GM21526 (cell line): ENCODE data around the gene LBHD1.
A peak's percentile ranks its signal among the peaks of the same experiment; 100 is the strongest.
"Not testable (repeated sequence)": the region's sequence is repeated elsewhere in the genome, so short reads cannot be mapped to it uniquely, and the experiment has no call there.

Source experiments
- ATAC-seq: cut with Tn5 transposase; IDR thresholded peaks from one replicate; pipeline ENCODE4 v1.9.1; 2021; ENCODE audit warnings: moderate library complexity; ENCODE audit not compliant: unreplicated experiment, low FRiP score

Gene LBHD1

GRCh38 chr11:62671608-62672389 lies at the start of gene LBHD1, which contains the start of gene UQCC3:
Gene LBHD1, minus strand, starts transcription at chr11:62672267. Its CDS starts 2,236 bp downstream, at chr11:62670031.
Gene UQCC3, plus strand, starts transcription at chr11:62671673. Its CDS starts 73 bp downstream, at chr11:62671746.
- ATAC-seq: no peak

GRCh38 chr11:62719302-62719978 lies 47.4 kb upstream of the LBHD1 start:
- ATAC-seq: no peak

- ATAC-seq: no peak
Measured at GRCh38 chr11:62716816-62717215, 44.7 kb upstream of the LBHD1 start.

- no peak for ATAC-seq
Measured at GRCh38 chr11:62716206-62716605, 44.1 kb upstream of the LBHD1 start.

- no peak for ATAC-seq
Measured at GRCh38 chr11:62715150-62716130, 43.4 kb upstream of the LBHD1 start.

GRCh38 chr11:62713343-62713742 lies 41.3 kb upstream of the LBHD1 start:
- ATAC-seq: no peak

- no peak for ATAC-seq
Measured at GRCh38 chr11:62712861-62713260, 40.8 kb upstream of the LBHD1 start.

DNA sequence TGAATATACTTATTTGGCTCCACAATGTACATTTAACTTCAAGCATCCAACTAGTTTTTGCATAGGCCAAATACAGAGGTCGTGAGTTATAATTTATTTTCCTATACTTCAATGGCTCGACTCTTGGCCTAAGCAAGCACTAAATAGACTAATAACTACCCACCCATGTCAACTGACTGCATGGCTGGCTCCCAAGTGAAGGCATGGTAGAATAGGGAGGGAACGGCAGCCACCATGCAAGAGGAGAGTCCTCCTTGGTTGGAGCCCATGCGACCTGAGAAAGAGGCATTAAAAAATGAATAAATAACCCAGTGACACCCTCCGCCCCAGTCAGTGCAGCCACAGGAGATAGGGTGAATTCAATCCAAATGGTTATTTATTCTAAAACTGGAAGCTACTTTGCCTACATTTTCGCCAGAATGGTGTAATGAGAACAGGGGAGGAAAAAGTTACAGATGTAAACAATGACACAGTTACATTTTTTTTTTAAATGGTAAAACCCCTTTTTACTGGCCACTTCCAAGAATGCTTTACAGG lies 40.3 kb upstream of the LBHD1 start:
- ATAC-seq: no peak

DNA sequence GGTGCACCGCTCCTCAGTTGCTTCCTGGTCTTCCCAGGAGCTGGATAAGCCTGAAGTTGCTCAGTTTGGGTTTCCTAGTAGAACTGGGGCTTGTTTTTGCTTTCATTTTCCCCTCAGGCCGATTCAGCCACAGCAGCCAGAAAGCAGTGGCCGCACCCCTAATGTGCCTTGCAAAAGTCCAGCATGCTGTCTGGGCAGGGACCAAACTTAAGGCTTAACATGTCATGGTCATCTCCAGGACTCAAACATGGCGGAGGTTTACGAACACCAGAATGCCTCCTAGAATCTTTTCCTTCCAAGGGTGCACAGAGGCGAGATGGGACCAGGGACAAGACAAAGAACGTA lies 37.9 kb upstream of the LBHD1 start:
- no peak for ATAC-seq

GRCh38 chr11:62709247-62710000 lies 37.4 kb upstream of the LBHD1 start:
- peak; percentile 57 for ATAC-seq

DNA sequence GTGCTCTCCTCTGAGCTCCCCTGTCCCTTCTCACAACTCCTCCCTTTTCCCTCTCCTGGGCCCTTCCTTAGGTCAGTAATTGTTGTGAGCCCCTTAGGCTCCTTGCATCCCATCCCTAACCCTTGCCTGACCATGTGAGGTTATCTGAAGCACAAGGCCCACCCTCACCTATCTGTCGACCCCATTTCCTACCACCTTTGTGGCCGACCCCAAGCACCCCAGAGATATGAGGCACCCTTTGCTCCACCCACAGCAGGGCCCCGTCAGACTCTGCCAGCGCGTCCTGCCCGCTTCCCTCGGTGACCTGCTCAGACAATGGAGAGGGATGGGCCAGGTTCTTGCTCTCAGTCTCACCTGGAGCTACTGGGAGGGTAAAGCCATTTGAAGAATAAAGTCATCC lies 36.7 kb upstream of the LBHD1 start:
- peak; percentile 1 for ATAC-seq

- no peak for ATAC-seq
Measured at GRCh38 chr11:62708392-62708791, 36.3 kb upstream of the LBHD1 start.

DNA sequence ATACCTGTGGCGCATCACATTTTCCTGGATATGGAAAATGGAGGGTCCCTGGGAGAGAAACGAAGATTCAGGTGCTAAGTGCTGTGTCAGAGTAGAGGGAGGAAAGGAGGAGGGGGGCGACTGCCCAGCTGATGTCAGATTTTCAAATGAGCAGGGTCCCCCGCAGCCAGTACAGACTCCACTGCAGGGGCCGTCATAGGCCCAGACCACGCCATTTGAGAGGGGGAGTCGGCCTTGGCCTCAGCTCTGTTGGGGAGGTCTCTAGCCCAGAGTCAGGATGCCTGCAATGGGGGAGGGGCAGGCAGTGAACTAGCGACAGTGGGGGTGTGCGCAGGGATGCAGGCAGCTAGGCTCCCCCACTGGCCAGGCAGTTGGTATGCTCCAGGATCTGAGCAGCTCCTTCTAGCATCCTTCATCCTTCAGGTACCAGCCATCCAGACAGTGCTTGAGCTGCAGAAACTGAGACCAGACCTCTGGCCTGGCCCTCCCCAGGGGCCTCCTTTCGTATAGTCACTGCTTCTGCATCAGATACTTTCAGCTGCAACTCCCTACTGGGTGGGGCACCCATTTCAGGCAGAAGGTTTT lies 35.3 kb upstream of the LBHD1 start, which contains the start of the genes BSCL2 and GNG3:
TSS of gene BSCL2 (minus strand) at position 148 of the 585 bp plus-strand sequence. CDS start 229 bp downstream, outside the sequence.
TSS of gene GNG3 (plus strand) at position 400 of the 585 bp plus-strand sequence. CDS start 620 bp downstream, outside the sequence.
- ATAC-seq: no peak

DNA sequence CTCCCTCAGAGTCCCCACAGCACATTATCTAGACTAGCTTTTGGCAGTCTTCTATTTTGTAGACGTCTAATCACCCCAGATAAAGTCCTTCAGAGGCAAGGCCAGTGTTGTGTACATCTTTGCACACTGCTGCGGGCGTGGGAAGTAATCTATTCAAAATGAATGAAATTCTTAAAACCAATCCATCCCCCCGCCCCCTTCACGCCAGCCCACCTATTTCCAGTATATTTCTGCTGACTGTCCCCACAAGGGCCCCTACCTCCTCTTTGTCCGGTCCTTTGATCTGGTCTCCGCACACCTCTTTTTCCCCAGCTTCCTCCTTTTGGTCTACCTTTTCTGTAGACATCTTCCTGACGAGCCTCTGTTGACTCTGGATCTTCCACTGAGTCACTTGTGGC lies 34.8 kb upstream of the LBHD1 start:
- no peak for ATAC-seq

GRCh38 chr11:62705880-62706849 lies 34.1 kb upstream of the LBHD1 start:
- ATAC-seq: peak; percentile 43

GRCh38 chr11:62705413-62705812 lies 33.3 kb upstream of the LBHD1 start:
- ATAC-seq: no peak

- not testable (repeated sequence) for ATAC-seq
Measured at GRCh38 chr11:62703921-62704320, 31.9 kb upstream of the LBHD1 start.

DNA sequence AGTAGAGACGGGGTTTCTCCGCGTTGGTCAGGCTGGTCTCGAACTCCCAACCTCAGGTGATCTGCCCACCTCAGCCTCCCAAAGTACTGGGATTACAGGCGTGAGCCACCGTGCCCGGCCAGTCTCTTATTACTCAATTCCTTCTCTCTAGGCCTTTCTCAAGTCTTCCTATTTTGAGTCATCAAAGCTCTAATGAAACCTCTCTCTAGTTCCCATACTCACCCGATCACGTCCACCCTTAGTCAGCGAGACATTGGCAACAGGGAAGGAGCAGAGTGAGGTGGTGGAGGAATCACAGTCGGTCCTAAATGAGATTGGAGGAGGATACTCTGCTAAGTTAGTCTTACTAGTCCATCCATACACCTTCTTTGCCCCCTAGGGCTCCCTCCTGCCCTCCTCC lies 30.2 kb upstream of the LBHD1 start:
- ATAC-seq: no peak
